ENCODE measurements around the gene RYR1. TPM values are rescaled to one million over a fixed set of nuclear protein-coding genes. Genes with fewer than 3 reads are reported as not detected.

RYR1 gene
- total and polyA plus RNA-seq, 4 donors, result 2.8 to 7.6 (median 4.0) TPM

DNA sequence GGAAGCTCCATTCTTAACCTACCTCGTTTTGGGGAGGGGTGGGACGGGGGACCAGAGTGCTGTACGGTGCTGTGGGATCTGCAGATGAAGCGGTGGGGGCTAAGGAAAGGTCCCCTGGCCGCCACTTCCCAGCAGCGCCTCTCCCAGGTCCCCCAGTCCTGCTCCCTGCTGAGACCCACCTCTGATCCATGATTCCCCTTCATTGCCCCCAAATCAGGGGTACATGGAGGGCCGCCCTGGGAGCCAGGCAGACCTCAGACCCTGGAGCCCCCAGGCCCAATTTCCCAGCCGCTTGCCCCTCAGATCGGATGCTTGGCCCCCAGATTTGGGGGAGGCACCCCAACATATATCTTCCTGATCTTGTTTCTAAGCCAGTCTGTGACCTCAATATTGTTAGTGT is 34.4 kb upstream of the RYR1 start:
- Histone ChIP-seq H3K4me3 (no peak overlapping the region), H3K27ac (ENCODE audit: low read depth in 1 of 2, low read length in 1 of 2) (no peak overlapping the region), H3K9ac (ENCODE audit: insufficient read depth in 1 of 2, low read length in 2 of 2) (no peak overlapping the region), H3K27me3 (ENCODE audit: control insufficient read depth in 3 of 3, insufficient read depth in 3 of 3, low read length in 2 of 3) (peaks cover 16 to 40% (median 22%) of the 10 kb centered on the region in 3 donors), H3K36me3 (ENCODE audit: control insufficient read depth in 4 of 4, insufficient read depth in 4 of 4, low read length in 4 of 4) (no peaks in the 10 kb centered on the region), H3K9me3 (ENCODE audit: control insufficient read depth in 4 of 4, insufficient read depth in 3 of 4, low read length in 3 of 4) (peaks cover 0 to 6% (median 0%) of the 10 kb centered on the region in 4 donors), H3K4me1 (ENCODE audit: control insufficient read depth in 5 of 5, insufficient read depth in 5 of 5, low read length in 5 of 5) (no peaks in the 10 kb centered on the region)
- TF ChIP-seq, protein P1, sequence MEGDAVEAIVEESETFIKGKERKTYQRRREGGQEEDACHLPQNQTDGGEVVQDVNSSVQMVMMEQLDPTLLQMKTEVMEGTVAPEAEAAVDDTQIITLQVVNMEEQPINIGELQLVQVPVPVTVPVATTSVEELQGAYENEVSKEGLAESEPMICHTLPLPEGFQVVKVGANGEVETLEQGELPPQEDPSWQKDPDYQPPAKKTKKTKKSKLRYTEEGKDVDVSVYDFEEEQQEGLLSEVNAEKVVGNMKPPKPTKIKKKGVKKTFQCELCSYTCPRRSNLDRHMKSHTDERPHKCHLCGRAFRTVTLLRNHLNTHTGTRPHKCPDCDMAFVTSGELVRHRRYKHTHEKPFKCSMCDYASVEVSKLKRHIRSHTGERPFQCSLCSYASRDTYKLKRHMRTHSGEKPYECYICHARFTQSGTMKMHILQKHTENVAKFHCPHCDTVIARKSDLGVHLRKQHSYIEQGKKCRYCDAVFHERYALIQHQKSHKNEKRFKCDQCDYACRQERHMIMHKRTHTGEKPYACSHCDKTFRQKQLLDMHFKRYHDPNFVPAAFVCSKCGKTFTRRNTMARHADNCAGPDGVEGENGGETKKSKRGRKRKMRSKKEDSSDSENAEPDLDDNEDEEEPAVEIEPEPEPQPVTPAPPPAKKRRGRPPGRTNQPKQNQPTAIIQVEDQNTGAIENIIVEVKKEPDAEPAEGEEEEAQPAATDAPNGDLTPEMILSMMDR (IDR thresholded peaks at IDR 0.05; ENCODE audit: control extremely low read depth, extremely low read depth), result no peak
- DNase-seq, result no peak
- no peak for ATAC-seq (ENCODE audit: insufficient read depth, low FRiP score)
- WGBS, 2 donors, result 60 to 64% methylated on average over 9 of the region's 9 CpGs

DNA sequence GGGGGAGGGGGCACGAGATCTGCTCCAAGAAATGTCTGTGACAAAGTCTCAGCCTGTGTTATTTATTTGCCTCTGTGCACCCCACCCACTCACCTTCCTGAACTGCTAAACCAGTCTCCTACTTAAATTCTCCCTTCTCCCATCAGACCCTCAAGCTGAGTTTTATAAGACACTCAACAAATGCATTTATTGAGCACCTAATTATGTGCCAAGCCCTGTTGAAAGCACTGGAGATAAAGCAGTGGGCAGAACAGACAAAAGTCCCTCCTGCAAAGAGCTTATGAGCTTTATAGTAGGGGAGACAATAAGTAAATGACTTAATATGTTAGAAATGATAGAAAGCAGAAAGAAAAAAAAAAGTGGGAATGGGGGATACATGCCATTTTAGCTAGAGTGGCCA is 34.0 kb upstream of the RYR1 start:
- Histone ChIP-seq H3K9ac (ENCODE audit: insufficient read depth in 1 of 2, low read length in 2 of 2) (no peak overlapping the region), H3K4me3 (no peak overlapping the region), H3K27me3 (ENCODE audit: control insufficient read depth in 3 of 3, insufficient read depth in 3 of 3, low read length in 2 of 3) (peaks cover 16 to 36% (median 19%) of the 10 kb centered on the region in 3 donors), H3K9me3 (ENCODE audit: control insufficient read depth in 4 of 4, insufficient read depth in 3 of 4, low read length in 3 of 4) (peaks cover 0 to 3% (median 0%) of the 10 kb centered on the region in 4 donors), H3K27ac (ENCODE audit: low read depth in 1 of 2, low read length in 1 of 2) (no peak overlapping the region), H3K36me3 (ENCODE audit: control insufficient read depth in 4 of 4, insufficient read depth in 4 of 4, low read length in 4 of 4) (no peaks in the 10 kb centered on the region), H3K4me1 (ENCODE audit: control insufficient read depth in 5 of 5, insufficient read depth in 5 of 5, low read length in 5 of 5) (peaks cover 0 to 2% (median 0%) of the 10 kb centered on the region in 5 donors)
- 59 to 88% methylated on average over 1 of the region's 1 CpG for WGBS, 2 donors
- no peak for DNase-seq
- no peak for ATAC-seq (ENCODE audit: insufficient read depth, low FRiP score)
- TF ChIP-seq, protein P1 (IDR thresholded peaks at IDR 0.05; ENCODE audit: control extremely low read depth, extremely low read depth), result no peak

DNA sequence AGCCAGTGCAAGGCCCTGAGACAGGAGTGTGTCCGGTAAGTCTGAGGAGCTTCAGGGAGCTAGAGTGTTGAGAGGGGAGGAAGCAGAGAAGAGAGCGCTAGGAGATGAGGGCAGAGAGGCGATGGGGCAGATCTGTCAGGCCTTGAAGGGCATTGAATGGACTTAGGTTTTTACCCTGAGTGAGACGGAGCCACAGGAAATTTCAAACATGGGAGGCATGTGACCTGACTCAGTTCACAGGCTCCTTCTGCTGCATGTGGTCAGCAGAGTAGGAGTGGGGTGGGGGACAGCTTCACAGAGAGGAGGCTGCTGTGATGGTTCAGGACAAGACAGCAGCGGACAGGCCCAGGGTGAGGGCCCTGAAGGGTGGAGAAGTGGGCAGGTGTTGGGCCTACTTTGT is 33.1 kb upstream of the RYR1 start:
- TF ChIP-seq, protein P1 (IDR thresholded peaks at IDR 0.05; ENCODE audit: control extremely low read depth, extremely low read depth), result no peak
- no peak overlapping the region for H3K4me3 ChIP-seq
- 79 to 86% methylated on average over 5 of the region's 5 CpGs for whole genome bisulfite sequencing, 2 donors

DNA sequence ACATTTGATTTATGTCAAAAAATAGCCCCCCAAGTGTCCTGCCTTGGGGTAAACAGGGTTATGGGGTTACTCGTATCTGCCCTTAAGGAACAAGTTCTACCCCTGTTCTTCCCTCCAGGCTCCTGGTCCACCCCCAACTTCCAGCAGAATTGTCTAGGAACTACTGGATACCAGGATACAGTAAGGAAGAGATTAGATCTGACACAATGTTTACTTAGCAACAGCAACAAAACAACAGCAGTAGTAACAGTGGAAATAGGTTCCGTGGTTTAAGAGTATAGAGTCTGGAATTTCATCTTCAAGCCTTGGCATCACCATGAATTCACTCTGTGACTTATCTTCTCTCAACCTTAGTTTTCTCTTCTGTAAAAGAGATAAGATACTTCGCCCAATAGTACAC is 32.3 kb upstream of the RYR1 start:
- ATAC-seq (ENCODE audit: insufficient read depth, low FRiP score) (no peak), DNase-seq (no peak)
- WGBS, 2 donors, result 69 to 82% methylated on average over 3 of the region's 3 CpGs
- no peak overlapping the region for H3K4me3 ChIP-seq
- no peak overlapping the region for H3K9ac ChIP-seq (ENCODE audit: insufficient read depth in 1 of 2, low read length in 2 of 2)
- peaks cover 9 to 27% (median 13%) of the 10 kb centered on the region in 3 donors for H3K27me3 ChIP-seq (ENCODE audit: control insufficient read depth in 3 of 3, insufficient read depth in 3 of 3, low read length in 2 of 3)
- TF ChIP-seq, protein P1 (IDR thresholded peaks at IDR 0.05; ENCODE audit: control extremely low read depth, extremely low read depth), result no peak
- H3K36me3 ChIP-seq (ENCODE audit: control insufficient read depth in 4 of 4, insufficient read depth in 4 of 4, low read length in 4 of 4), result peaks cover 0 to 8% (median 6%) of the 10 kb centered on the region in 4 donors
- no peak overlapping the region for H3K27ac ChIP-seq (ENCODE audit: low read depth in 1 of 2, low read length in 1 of 2)
- peaks cover 0 to 2% (median 0%) of the 10 kb centered on the region in 4 donors for H3K9me3 ChIP-seq (ENCODE audit: control insufficient read depth in 4 of 4, insufficient read depth in 3 of 4, low read length in 3 of 4)
- peaks cover 0 to 2% (median 0%) of the 10 kb centered on the region in 5 donors for H3K4me1 ChIP-seq (ENCODE audit: control insufficient read depth in 5 of 5, insufficient read depth in 5 of 5, low read length in 5 of 5)

More for the DNA sequence above, 33.1 kb upstream of the RYR1 start:
- Histone ChIP-seq H3K27ac (ENCODE audit: low read depth in 1 of 2, low read length in 1 of 2) (no peak overlapping the region), H3K27me3 (ENCODE audit: control insufficient read depth in 3 of 3, insufficient read depth in 3 of 3, low read length in 2 of 3) (peaks cover 14 to 29% (median 14%) of the 10 kb centered on the region in 3 donors), H3K4me1 (ENCODE audit: control insufficient read depth in 5 of 5, insufficient read depth in 5 of 5, low read length in 5 of 5) (peaks cover 0 to 2% (median 0%) of the 10 kb centered on the region in 5 donors), H3K36me3 (ENCODE audit: control insufficient read depth in 4 of 4, insufficient read depth in 4 of 4, low read length in 4 of 4) (peaks cover 0 to 6% (median 5%) of the 10 kb centered on the region in 4 donors), H3K9ac (ENCODE audit: insufficient read depth in 1 of 2, low read length in 2 of 2) (no peak overlapping the region), H3K9me3 (ENCODE audit: control insufficient read depth in 4 of 4, insufficient read depth in 3 of 4, low read length in 3 of 4) (peaks cover 0 to 2% (median 0%) of the 10 kb centered on the region in 4 donors)
- DNase-seq (no peak), ATAC-seq (ENCODE audit: insufficient read depth, low FRiP score) (no peak)
